K562 (cell line): Measurements from ENCODE around the gene FUNDC2. TPM values are rescaled to one million over a fixed set of nuclear protein-coding genes. Genes with fewer than 3 reads are reported as not detected.

Source experiments
- ATAC-seq: fragments of 200-7000 bp; cut with Tn5 transposase; 3 replicates; pipeline ENCODE4 v1.9.1; 2020; ENCODE audit warnings: moderate library complexity
- BruUV-seq: library from RNA; stranded (reverse); fragments of 400-500 nt; replicated peaks from 2 replicates; lab custom pipeline; 2021; lab: Mats Ljungman, UMichigan
- CTCF ChIA-PET: fragments of 300-600 bp; formaldehyde crosslinking; extraction: SDS; loops from one replicate; lab custom pipeline; 2021; ENCODE audit warnings: low intra/inter-chr PET ratio; lab: Yijun Ruan, JAX
- POLR2A ChIA-PET: fragments of 300-600, 350-650 bp; sonication (Branson Sonifier 250); formaldehyde crosslinking; extraction: SDS; loops from one replicate; lab custom pipeline; 2021; ENCODE audit warnings: antibody characterized with exemption, inconsistent platforms; lab: Yijun Ruan, JAX
- DNase-seq, 4 experiments: peaks; one replicate each; pipeline versions ENCODE4 v3.0.0 to v3.0.0-alpha.2; 2011 to 2018; ENCODE audit warnings: low spot score in 3 of 4, mixed read lengths in 3 of 4; ENCODE audit errors: extremely low read depth in 1 of 4
- FAIRE-seq: peaks from 2 replicates; lab custom pipeline; 2011; peaks lifted over from hg19 to GRCh38; lab: Jason Lieb, UNC
- H2AFZ ChIP-seq: 2 replicates; pipeline ENCODE4 v1.6.0; 2011; ENCODE audit warnings: low read depth, low read length, control low read depth, inconsistent platforms
- H3K27ac ChIP-seq: fragments of 200-600 bp; 3 replicates; pipeline ENCODE4 v1.8.0; 2011; ENCODE audit warnings: low read depth, mild to moderate bottlenecking, control low read depth, inconsistent platforms, low read length, moderate library complexity, mixed read lengths; ENCODE audit errors: extremely low read depth
- H3K27me3 ChIP-seq, 2 experiments: fragments of 300-600 bp in 1 of 2; 2 replicates in 1 of 2; 3 replicates in 1 of 2; pipeline versions ENCODE4 v1.6.0 to v1.8.0; 2011; ENCODE audit warnings: inconsistent platforms in 2 of 2, low read length in 2 of 2, mild to moderate bottlenecking in 1 of 2, mixed read lengths in 1 of 2, moderate library complexity in 1 of 2; ENCODE audit not compliant: control insufficient read depth in 2 of 2, insufficient read depth in 2 of 2
- H3K36me3 ChIP-seq: fragments of 300-600 bp; 3 replicates; pipeline ENCODE4 v1.8.0; 2011; ENCODE audit warnings: mild to moderate bottlenecking, low read length, inconsistent platforms; ENCODE audit not compliant: control insufficient read depth, insufficient read depth
- H3K4me1 ChIP-seq, 2 experiments: fragments of 200-600 bp in 1 of 2; replicated peaks in 1 of 2; 2 replicates in 1 of 2; 3 replicates in 1 of 2; pipeline versions ENCODE4 v1.5.1 to v1.8.0; 2011; ENCODE audit warnings: inconsistent platforms in 2 of 2, low read length in 2 of 2, mild to moderate bottlenecking in 1 of 2, mixed read lengths in 1 of 2, moderate library complexity in 1 of 2; ENCODE audit not compliant: control insufficient read depth in 2 of 2, insufficient read depth in 2 of 2
- H3K4me2 ChIP-seq: 2 replicates; pipeline ENCODE4 v1.6.1; 2011; ENCODE audit warnings: low read length, control low read depth, inconsistent platforms, mixed read lengths; ENCODE audit not compliant: insufficient read depth
- H3K4me3 ChIP-seq: fragments of 200-600 bp; sonication (generic), shearing (Covaris generic); 2 replicates; pipeline ENCODE4 v1.5.1; 2016; ENCODE audit warnings: control low read depth, inconsistent platforms
- H3K79me2 ChIP-seq: fragments of 200-600 bp; 3 replicates; pipeline ENCODE4 v1.8.0; 2011; ENCODE audit warnings: low read length, inconsistent platforms; ENCODE audit not compliant: control insufficient read depth, insufficient read depth
- H3K9ac ChIP-seq, 2 experiments: 2 replicates each; pipeline versions ENCODE4 v1.6.0 to v1.6.1; 2011; ENCODE audit warnings: low read depth in 2 of 2, low read length in 2 of 2, control low read depth in 1 of 2, inconsistent platforms in 1 of 2, mild to moderate bottlenecking in 1 of 2, mixed read lengths in 1 of 2; ENCODE audit not compliant: insufficient read depth in 1 of 2
- H3K9me1 ChIP-seq: one replicate; pipeline ENCODE4 v1.6.0; 2011; ENCODE audit warnings: inconsistent platforms, mild to moderate bottlenecking, low read length, moderate library complexity; ENCODE audit not compliant: control insufficient read depth, insufficient read depth
- H3K9me3 ChIP-seq: replicated peaks from 2 replicates; pipeline ENCODE4 v1.5.1; 2011; ENCODE audit warnings: low read depth, low read length, inconsistent platforms; ENCODE audit not compliant: control insufficient read depth, insufficient read depth
- H4K20me1 ChIP-seq: replicated peaks from 2 replicates; pipeline ENCODE4 v1.6.1; 2011; ENCODE audit warnings: low read length, inconsistent platforms, mixed read lengths; ENCODE audit not compliant: control insufficient read depth, insufficient read depth
- ARHGAP35 ChIP-seq: fragments of 450-650 bp; IDR thresholded peaks from 2 replicates; pipeline ENCODE4 v1.6.1; 2018; ENCODE audit not compliant: partially characterized antibody
- BRF2 ChIP-seq: IDR thresholded peaks from 3 replicates; pipeline ENCODE4 v1.6.1; 2011; ENCODE audit warnings: borderline replicate concordance, mild to moderate bottlenecking; ENCODE audit not compliant: insufficient read length, insufficient read depth
- CREB5 ChIP-seq: fragments of 250-450 bp; sonication (Bioruptor Pico); IDR thresholded peaks from 2 replicates; pipeline ENCODE4 v1.5.0; 2020; ENCODE audit warnings: mild to moderate bottlenecking
- CTCFL ChIP-seq: IDR thresholded peaks from 2 replicates; pipeline ENCODE4 v1.6.1; 2011; ENCODE audit warnings: borderline replicate concordance, low read depth, mild to moderate bottlenecking, moderate library complexity, low read length; ENCODE audit not compliant: insufficient read depth, poor library complexity, severe bottlenecking
- HDGF ChIP-seq: fragments of 450-650 bp; IDR thresholded peaks from 2 replicates; pipeline ENCODE4 v1.6.1; 2016
- LARP7 ChIP-seq: fragments of 450-650 bp; IDR thresholded peaks from 2 replicates; pipeline ENCODE4 v1.6.1; 2016
- PHF20 ChIP-seq: fragments of 450-650 bp; IDR thresholded peaks from 2 replicates; pipeline ENCODE4 v1.6.1; 2018; ENCODE audit not compliant: partially characterized antibody
- RNF2 ChIP-seq: sonication (generic); IDR thresholded peaks from 2 replicates; pipeline ENCODE4 v1.6.1; 2016
- RUNX1 ChIP-seq: sonication (generic); IDR thresholded peaks from 2 replicates; pipeline ENCODE4 v1.6.1; 2016; ENCODE audit warnings: antibody characterized with exemption, low read depth
- SMARCA4 ChIP-seq: fragments of 450-650 bp; IDR thresholded peaks from 2 replicates; pipeline ENCODE4 v1.6.1; 2016
- SMARCA5 ChIP-seq: fragments of 450-650 bp; IDR thresholded peaks from 2 replicates; pipeline ENCODE4 v1.6.1; 2016
- SMARCE1 ChIP-seq: fragments of 450-650 bp; IDR thresholded peaks from 2 replicates; pipeline ENCODE4 v1.7.1; 2016; ENCODE audit warnings: mild to moderate bottlenecking
- SOX6 ChIP-seq: fragments of 450-650 bp; IDR thresholded peaks from 2 replicates; pipeline ENCODE4 v1.6.1; 2014; ENCODE audit warnings: mild to moderate bottlenecking
- TCF3 ChIP-seq: sonication (generic); formaldehyde crosslinking; IDR thresholded peaks from 2 replicates; pipeline ENCODE4 v1.4.0; 2020; ENCODE audit warnings: mild to moderate bottlenecking, missing genetic modification reagents
- TSC22D4 ChIP-seq: fragments of 450-650 bp; IDR thresholded peaks from 2 replicates; pipeline ENCODE4 v1.6.1; 2016; ENCODE audit warnings: missing genetic modification characterization, missing biosample characterization, control low read depth
- ZNF277 ChIP-seq: fragments of 250-450 bp; sonication (Bioruptor Pico); IDR thresholded peaks from 2 replicates; pipeline ENCODE4 v1.8.0; 2022; ENCODE audit warnings: inconsistent platforms, mild to moderate bottlenecking, moderate library complexity, borderline replicate concordance
- WGBS: fragments of 100-300 bp; shearing (Covaris generic); methylation state at CpG from one replicate; pipeline ENCODE4 v1.1.6; 2016; ENCODE audit warnings: low coverage, mixed read lengths; ENCODE audit not compliant: insufficient coverage; ENCODE audit errors: missing lambda C conversion rate; 5-methylcytosine and 5-hydroxymethylcytosine counted together
- in situ Hi-C: fragments of 300-500 bp; cut with MboI; formaldehyde crosslinking; loops from 4 replicates; pipeline ENCODE4 v1.15.0; 2018; ENCODE audit warnings: inconsistent platforms, mixed read lengths
- intact Hi-C: fragments of 100-400 bp; cut with micrococcal nuclease; formaldehyde crosslinking; loops from 2 replicates; pipeline ENCODE4 v1.14.2; 2022
- polyA plus RNA-seq, 8 experiments: library from polyadenylated mRNA; depleted of rRNA in 4 of 8; stranded (reverse) in 5 of 8; unstranded in 3 of 8; fragments of >200 nt; fragmentation: Nextera tagmentation in 2 of 8; fragmentation: Illumina TruSeq in 1 of 8; extraction: Ambion mirVana in 2 of 8; extraction: Trizol in 1 of 8; gene quantifications; 2 replicates each; pipeline versions ENCODE4 v1.2.1 to v1.2.3, GENCODE V29; 2011 to 2014; ENCODE audit warnings: inconsistent platforms in 1 of 8, missing spikeins in 1 of 8
- total RNA-seq, 7 experiments: library from RNA; depleted of rRNA in 6 of 7; stranded (reverse); fragments of >200 nt in 6 of 7; fragmentation: Illumina TruSeq in 2 of 7; extraction: Trizol in 2 of 7; gene quantifications; 2 replicates each; pipeline versions ENCODE4 v1.2.1 to v1.2.3, GENCODE V29; 2011 to 2021; ENCODE audit warnings: low replicate concordance in 1 of 7

Gene FUNDC2
- total and polyA plus RNA-seq, 9 of the 15 experiments (the other 6 are each of a cell fraction or from before 2014, with no cell fraction given): 50.6 to 235 (median 123) TPM

- no peak for TF ChIP-seq CTCFL
- TF ChIP-seq SMARCE1: no peak
- TF ChIP-seq RUNX1: no peak
- no peak for TF ChIP-seq ZNF277 (CRISPR knock-in tag)
Observed at GRCh38 chrX:155028129-155028528, 1.5 kb downstream of the FUNDC2 start (continued).

GRCh38 chrX:155028877-155029291, 2.2 kb downstream of the FUNDC2 start:
- peak overlapping the region; percentile 95 for H3K27ac ChIP-seq
- peak overlapping the region; percentile 82 for H3K4me2 ChIP-seq
- POLR2A ChIA-PET: interaction anchor here (0.6 to 1.1 kb wide), 3 partner anchors 18 to 658 kb away, joined by 3 to 4 read pairs (median 3); no protein-coding TSS in a partner anchor
- DNase-seq (peak in 1 of 4 experiments; percentile 48), ATAC-seq (peak; percentile 17), FAIRE-seq (peak; percentile 49)
- H2AFZ ChIP-seq: no peak overlapping the region
- H3K4me1 ChIP-seq: peaks cover 6 to 12% of the 10 kb centered on the region in 2 experiments
- H3K27me3 ChIP-seq: no peaks in the 10 kb centered on the region
- peaks cover 6% of the 10 kb centered on the region; the same call in 2 of the 3 replicates for H3K36me3 ChIP-seq
- no peaks in the 10 kb centered on the region for H4K20me1 ChIP-seq
- WGBS: 54% methylated on average over 2 of the region's 2 CpGs
- CTCF ChIA-PET: interaction anchor here (0.6 kb wide), 1 partner anchor 14 kb away, joined by 5 read pairs; no protein-coding TSS in a partner anchor
- no peaks in the 10 kb centered on the region for H3K9me3 ChIP-seq
- H3K9me1 ChIP-seq: no peaks in the 10 kb centered on the region
- TF ChIP-seq TSC22D4 (tag): no peak
- no peak for TF ChIP-seq SMARCA4
- TF ChIP-seq TCF3: no peak
- TF ChIP-seq PHF20: no peak
- TF ChIP-seq SMARCA5: no peak
- no peak for TF ChIP-seq SOX6
- no peak for TF ChIP-seq ARHGAP35
- TF ChIP-seq BRF2: no peak
- no peak for TF ChIP-seq CREB5 (CRISPR knock-in tag)
- TF ChIP-seq LARP7: no peak
- TF ChIP-seq HDGF: no peak
- TF ChIP-seq RNF2: no peak
- intact Hi-C loops (no loop called here), in situ Hi-C loops (no loop called here)
- peaks cover 65% of the 10 kb centered on the region for H3K79me2 ChIP-seq
- BruUV-seq: no TSS peak
- peak overlapping the region; percentile 51 for H3K4me3 ChIP-seq
- H3K9ac ChIP-seq: peak overlapping the region; percentile 1 to 97; a peak in 3 of 4 replicates
